ENCODE data around the gene CD44. TPM values are rescaled to one million over a fixed set of nuclear protein-coding genes. Genes with fewer than 3 reads are reported as not detected.

CD44 gene
- total RNA-seq, 1 experiment from 2014 or later, result 6.1 TPM

DNA sequence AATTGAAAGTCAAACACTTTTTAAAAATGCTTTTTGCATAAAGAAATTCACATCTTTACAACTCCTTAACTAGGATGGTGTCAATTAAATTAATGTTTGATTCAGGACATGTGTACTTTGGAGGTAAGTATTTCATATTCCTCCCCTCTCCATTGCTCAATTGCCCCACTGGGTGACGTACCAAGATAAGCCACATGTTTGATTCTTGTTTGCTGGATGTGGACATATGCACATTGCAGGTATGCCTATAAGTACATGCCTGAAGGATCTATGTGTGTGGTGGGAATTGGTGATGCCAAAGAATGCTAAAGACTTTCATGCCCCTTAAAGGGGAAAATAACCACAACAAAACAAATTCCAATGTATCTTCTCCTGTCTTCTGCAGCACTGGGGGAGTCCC is 5.8 kb downstream of the CD44 start:
- H2AK5ac ChIP-seq (ENCODE audit: insufficient read length, low read length), result no peak overlapping the region
- no peaks in the 10 kb centered on the region for H3K23me2 ChIP-seq (ENCODE audit: insufficient read length, low read depth, low read length, poor library complexity, severe bottlenecking)
- no peak overlapping the region for H2BK120ac ChIP-seq (ENCODE audit: low read depth, low read length, poor library complexity, severe bottlenecking)
- H4K91ac ChIP-seq (ENCODE audit: insufficient read length, low read depth, low read length), result no peak overlapping the region
- H3K9me3 ChIP-seq (ENCODE audit: control insufficient read depth, low read depth, low read length), result no peaks in the 10 kb centered on the region
- no peak overlapping the region for H3K27ac Mint-ChIP-seq
- no peak overlapping the region for H2BK12ac ChIP-seq (ENCODE audit: insufficient read length, low read depth, low read length)
- peaks cover 2% of the 10 kb centered on the region; the same call in 1 of the 2 replicates for H3K4me1 ChIP-seq (ENCODE audit: insufficient read depth, low read length)
- H3K36me3 Mint-ChIP-seq (ENCODE audit: insufficient read depth in 1 of 3, low read depth in 3 of 3), result no peaks in the 10 kb centered on the region
- peaks cover 29% of the 10 kb centered on the region for H3K27me3 Mint-ChIP-seq (ENCODE audit: low read depth)
- no peaks in the 10 kb centered on the region for H4K20me1 ChIP-seq (ENCODE audit: control insufficient read depth, insufficient read depth, insufficient read length)
- no CpG with 5 or more reads among the region's 1 CpG for WGBS (ENCODE audit: extremely low coverage, insufficient read length, low lambda C conversion rate)
- H3K9me3 Mint-ChIP-seq, result no peaks in the 10 kb centered on the region
- no peak overlapping the region for H3K23ac ChIP-seq (ENCODE audit: insufficient read length, low read depth, low read length)
- H3K4ac ChIP-seq (ENCODE audit: low read depth, low read length), result no peak overlapping the region
- no peak overlapping the region for H2BK5ac ChIP-seq (ENCODE audit: insufficient read length, low read length)
- no peak overlapping the region for H2BK20ac ChIP-seq (ENCODE audit: low read depth, low read length, poor library complexity, severe bottlenecking)
- no peak overlapping the region for H3K4me2 ChIP-seq (ENCODE audit: insufficient read depth, insufficient read length, low read length)
- no peak overlapping the region for H3K27ac ChIP-seq (ENCODE audit: insufficient read length, low read depth, low read length)
- TF ChIP-seq CTCF (conservative IDR thresholded peaks at IDR 0.05), result no peak
- no peak for DNase-seq
- H3K4me3 Mint-ChIP-seq, result no peak overlapping the region
- no peak overlapping the region for H4K5ac ChIP-seq (ENCODE audit: insufficient read length, low read depth, low read length)
- H4K8ac ChIP-seq (replicated peaks; ENCODE audit: insufficient read length, low read depth, low read length), result no peak overlapping the region
- no peaks in the 10 kb centered on the region for H3K79me2 ChIP-seq (ENCODE audit: insufficient read depth, low read length)
- H3K27me3 ChIP-seq (ENCODE audit: insufficient read depth, low read length), result peaks cover 4% of the 10 kb centered on the region; the same call in 1 of the 2 replicates
- H2BK15ac ChIP-seq (ENCODE audit: low read depth, low read length), result no peak overlapping the region
- H2AFZ ChIP-seq (ENCODE audit: low read length), result no peak overlapping the region
- H3K56ac ChIP-seq (ENCODE audit: insufficient read length, low read depth, low read length), result no peak overlapping the region
- H3K18ac ChIP-seq (ENCODE audit: insufficient read length, low read depth, low read length), result no peak overlapping the region
- no peak overlapping the region for H3K14ac ChIP-seq (ENCODE audit: insufficient read depth, low read length)
- no peaks in the 10 kb centered on the region for H3K79me1 ChIP-seq (ENCODE audit: insufficient read depth, low read depth, low read length, poor library complexity, severe bottlenecking)
- H3K4me1 Mint-ChIP-seq, result peaks cover 9 to 16% of the 10 kb centered on the region in 2 experiments
- H3T11ph ChIP-seq (ENCODE audit: low read length), result no peak overlapping the region
- H3K9ac ChIP-seq (ENCODE audit: extremely low read depth, insufficient read length, low read length), result no peak overlapping the region
